22Rv1 (cell line): ENCODE results near the gene TLE6.
A peak's percentile ranks its signal among the peaks of the same experiment; 100 is the strongest.

Source experiments
- H3K27ac ChIP-seq: fragments of 450-650 bp; 2 replicates; pipeline ENCODE4 v1.5.1; 2017
- CTCF ChIP-seq: fragments of 450-650 bp; IDR thresholded peaks from 2 replicates; pipeline ENCODE4 v1.5.1; 2017; ENCODE audit warnings: mild to moderate bottlenecking
- ZFX ChIP-seq: fragments of 450-650 bp; IDR thresholded peaks from 2 replicates; pipeline ENCODE4 v1.6.1; 2017; ENCODE audit warnings: antibody characterized with exemption, borderline replicate concordance

Gene TLE6

DNA sequence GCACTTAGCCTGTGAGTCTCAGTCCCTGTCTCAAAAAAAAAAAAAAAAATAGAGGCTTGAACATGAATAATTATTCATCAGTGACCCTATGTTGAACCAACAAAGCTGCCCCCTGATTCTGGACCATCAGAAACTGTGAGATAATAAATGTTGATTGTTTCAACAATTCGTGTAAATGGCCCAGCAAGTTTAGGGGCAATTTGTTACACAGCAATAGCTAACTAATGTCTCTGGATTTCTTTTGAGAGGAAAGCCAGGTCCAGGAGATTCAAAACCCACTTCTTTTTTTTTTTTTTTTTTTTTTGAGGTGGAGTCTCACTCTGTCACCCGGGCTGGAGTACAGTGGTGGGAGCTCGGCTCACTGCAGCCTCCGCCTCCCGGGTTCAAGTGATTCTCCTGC, 12.5 kb upstream of the TLE6 start:
- no peak overlapping the region for H3K27ac ChIP-seq
- no peak for TF ChIP-seq CTCF
- TF ChIP-seq ZFX: no peak

DNA sequence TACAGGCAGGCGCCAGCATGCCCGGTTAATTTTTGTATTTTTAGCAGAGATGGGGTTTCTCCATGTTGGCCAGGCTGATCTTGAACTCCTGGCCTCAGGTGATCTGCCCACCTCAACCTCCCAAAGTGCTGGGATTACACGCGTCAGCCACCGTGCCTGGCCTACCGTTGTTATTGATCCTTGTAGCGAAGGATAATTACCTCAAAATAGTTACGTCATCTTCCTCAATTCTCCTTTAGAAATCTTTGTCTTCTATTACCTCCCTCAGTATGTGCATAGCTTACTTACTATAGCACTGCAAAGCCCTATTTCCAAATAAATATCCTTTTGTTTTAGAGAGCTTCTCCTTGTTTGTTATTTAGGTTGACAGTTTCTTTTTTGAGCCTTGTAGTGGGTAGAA, 9.4 kb upstream of the TLE6 start:
- H3K27ac ChIP-seq: no peak overlapping the region

GRCh38 chr19:2969104-2969504, 8.3 kb upstream of the TLE6 start:
- no peak for TF ChIP-seq ZFX
- 0 out of 2 replicates have a peak, but pooled peaks have one; percentile 4 for TF ChIP-seq CTCF
- peak overlapping the region; percentile 12; the same call in 1 of the 2 replicates for H3K27ac ChIP-seq

More for the DNA sequence above, 9.4 kb upstream of the TLE6 start:
- no peak for TF ChIP-seq ZFX
- no peak for TF ChIP-seq CTCF

- TF ChIP-seq ZFX (no peak), CTCF (no peak)
- H3K27ac ChIP-seq: no peak overlapping the region
Observed at GRCh38 chr19:2970201-2970835, 7.0 kb upstream of the TLE6 start.

- H3K27ac ChIP-seq: no peak overlapping the region
- TF ChIP-seq CTCF (no peak), ZFX (no peak)
Observed at GRCh38 chr19:2973229-2973628, 4.1 kb upstream of the TLE6 start.

GRCh38 chr19:2974342-2975041, 2.9 kb upstream of the TLE6 start:
- TF ChIP-seq CTCF (no peak), ZFX (no peak)
- no peak overlapping the region for H3K27ac ChIP-seq

- H3K27ac ChIP-seq: no peak overlapping the region
- TF ChIP-seq ZFX (no peak), CTCF (no peak)
Observed at GRCh38 chr19:2976609-2977000, 759 bp upstream of the TLE6 start.
